Cardiac muscle cell (in vitro differentiated cells and primary cell): Measurements from ENCODE around the gene SMIM45.

Experiments used
- DNase-seq, 2 donors: peaks; one replicate each; pipeline versions ENCODE4 v3.0.0 to v3.0.0-alpha.2; 2010 to 2017; ENCODE audit warnings: low read depth in 1 of 2, low spot score in 1 of 2
- H3K27ac ChIP-seq: fragments of 200-600 bp; sonication (generic); 2 replicates; pipeline ENCODE4 v1.5.1; 2016
- H3K27me3 ChIP-seq: fragments of 200-600 bp; sonication (generic); 2 replicates; pipeline ENCODE4 v1.6.0; 2016; ENCODE audit warnings: control low read depth
- H3K36me3 ChIP-seq: fragments of 200-600 bp; sonication (generic); 2 replicates; pipeline ENCODE4 v1.5.1; 2016; ENCODE audit warnings: control low read depth
- H3K4me1 ChIP-seq: fragments of 200-600 bp; sonication (generic); 2 replicates; pipeline ENCODE4 v1.8.1; 2017; ENCODE audit warnings: low read depth, mild to moderate bottlenecking, mixed run types
- H3K4me3 ChIP-seq: fragments of 200-600 bp; sonication (generic); 2 replicates; pipeline ENCODE4 v1.5.1; 2016; ENCODE audit warnings: mild to moderate bottlenecking
- H3K9me3 ChIP-seq: fragments of 200-600 bp; sonication (generic); 2 replicates; pipeline ENCODE4 v1.5.1; 2017; ENCODE audit warnings: low read depth, mild to moderate bottlenecking, control low read depth
- CTCF ChIP-seq: IDR thresholded peaks from 2 replicates; pipeline ENCODE4 v1.5.1; 2012; ENCODE audit warnings: low read depth, mild to moderate bottlenecking, low read length

The SMIM45 gene

GRCh38 chr22:41976070-41976901 is 24.3 kb downstream of the SMIM45 start:
- H3K27ac ChIP-seq: no peak overlapping the region
- peak in 1 of 2 donors; percentile 69 for DNase-seq
- H3K9me3 ChIP-seq: no peaks in the 10 kb centered on the region
- H3K36me3 ChIP-seq: no peaks in the 10 kb centered on the region
- H3K4me3 ChIP-seq: peak overlapping the region; percentile 43
- no peaks in the 10 kb centered on the region for H3K4me1 ChIP-seq
- TF ChIP-seq CTCF: no peak
- peaks cover 45% of the 10 kb centered on the region for H3K27me3 ChIP-seq

GRCh38 chr22:41976961-41977566 is 25.1 kb downstream of the SMIM45 start:
- H3K27ac ChIP-seq: no peak overlapping the region
- DNase-seq: no peak
- H3K27me3 ChIP-seq: peaks cover 45% of the 10 kb centered on the region

GRCh38 chr22:41978732-41979131 is 26.8 kb downstream of the SMIM45 start:
- Histone ChIP-seq H3K27ac (no peak overlapping the region), H3K9me3 (no peaks in the 10 kb centered on the region), H3K4me1 (no peaks in the 10 kb centered on the region), H3K27me3 (peaks cover 45% of the 10 kb centered on the region), H3K4me3 (no peak overlapping the region), H3K36me3 (no peaks in the 10 kb centered on the region)
- DNase-seq: no peak
- TF ChIP-seq CTCF: no peak

More at GRCh38 chr22:41976961-41977566, 25.1 kb downstream of the SMIM45 start:
- no peak for TF ChIP-seq CTCF
- Histone ChIP-seq H3K4me1 (no peaks in the 10 kb centered on the region), H3K9me3 (no peaks in the 10 kb centered on the region), H3K4me3 (peak overlapping the region; percentile 51), H3K36me3 (no peaks in the 10 kb centered on the region)

- Histone ChIP-seq H3K27ac (no peak overlapping the region), H3K27me3 (peaks cover 38% of the 10 kb centered on the region), H3K4me1 (no peaks in the 10 kb centered on the region), H3K9me3 (no peaks in the 10 kb centered on the region), H3K36me3 (no peaks in the 10 kb centered on the region), H3K4me3 (no peak overlapping the region)
- TF ChIP-seq CTCF: no peak
- DNase-seq: no peak
Observed at GRCh38 chr22:41979423-41980250, 27.7 kb downstream of the SMIM45 start.

- DNase-seq: no peak
- no peak for TF ChIP-seq CTCF
- Histone ChIP-seq H3K36me3 (no peaks in the 10 kb centered on the region), H3K27me3 (peaks cover 8% of the 10 kb centered on the region), H3K4me3 (no peak overlapping the region), H3K27ac (no peak overlapping the region), H3K9me3 (no peaks in the 10 kb centered on the region), H3K4me1 (no peaks in the 10 kb centered on the region)
Observed at GRCh38 chr22:41982865-41983264, 30.9 kb downstream of the SMIM45 start.
